ENCODE results near the gene HOXB8.

HOXB8 gene

GRCh38 chr17:48565925-48566710, 49.0 kb downstream of the HOXB8 start:
- no peak for DNase-seq
- no peak overlapping the region for H3K27ac ChIP-seq (ENCODE audit: insufficient read depth, low read length, poor library complexity, severe bottlenecking)
- no peaks in the 10 kb centered on the region for H3K4me1 ChIP-seq (ENCODE audit: control insufficient read depth, insufficient read depth, low read length, poor library complexity, severe bottlenecking)
- H3K27me3 ChIP-seq (replicated peaks; ENCODE audit: control insufficient read depth, insufficient read depth, low read length, poor library complexity, severe bottlenecking) = no peaks in the 10 kb centered on the region
- no peaks in the 10 kb centered on the region for H3K36me3 ChIP-seq (ENCODE audit: control insufficient read depth, insufficient read depth, low read length)
- no peak overlapping the region for H3K4me3 ChIP-seq (ENCODE audit: insufficient read depth, low read depth, low read length, poor library complexity, severe bottlenecking)
- H3K9me3 ChIP-seq (ENCODE audit: control insufficient read depth, low read length) = no peaks in the 10 kb centered on the region

- Histone ChIP-seq H3K9me3 (ENCODE audit: control insufficient read depth, low read length) (no peaks in the 10 kb centered on the region), H3K27me3 (replicated peaks; ENCODE audit: control insufficient read depth, insufficient read depth, low read length, poor library complexity, severe bottlenecking) (no peaks in the 10 kb centered on the region), H3K36me3 (ENCODE audit: control insufficient read depth, insufficient read depth, low read length) (no peaks in the 10 kb centered on the region), H3K4me1 (ENCODE audit: control insufficient read depth, insufficient read depth, low read length, poor library complexity, severe bottlenecking) (no peaks in the 10 kb centered on the region), H3K4me3 (ENCODE audit: insufficient read depth, low read depth, low read length, poor library complexity, severe bottlenecking) (no peak overlapping the region), H3K27ac (ENCODE audit: insufficient read depth, low read length, poor library complexity, severe bottlenecking) (no peak overlapping the region)
- DNase-seq = no peak
Observed at GRCh38 chr17:48565022-48565554, 50.0 kb downstream of the HOXB8 start.

GRCh38 chr17:48564188-48565021, 50.7 kb downstream of the HOXB8 start:
- Histone ChIP-seq H3K4me1 (ENCODE audit: control insufficient read depth, insufficient read depth, low read length, poor library complexity, severe bottlenecking) (no peaks in the 10 kb centered on the region), H3K9me3 (ENCODE audit: control insufficient read depth, low read length) (no peaks in the 10 kb centered on the region), H3K4me3 (ENCODE audit: insufficient read depth, low read depth, low read length, poor library complexity, severe bottlenecking) (no peak overlapping the region), H3K36me3 (ENCODE audit: control insufficient read depth, insufficient read depth, low read length) (no peaks in the 10 kb centered on the region), H3K27me3 (replicated peaks; ENCODE audit: control insufficient read depth, insufficient read depth, low read length, poor library complexity, severe bottlenecking) (no peaks in the 10 kb centered on the region), H3K27ac (ENCODE audit: insufficient read depth, low read length, poor library complexity, severe bottlenecking) (no peak overlapping the region)
- no peak for DNase-seq

- no peaks in the 10 kb centered on the region for H3K9me3 ChIP-seq (ENCODE audit: control insufficient read depth, low read length)
- H3K27me3 ChIP-seq (replicated peaks; ENCODE audit: control insufficient read depth, insufficient read depth, low read length, poor library complexity, severe bottlenecking) = no peaks in the 10 kb centered on the region
- no peak overlapping the region for H3K27ac ChIP-seq (ENCODE audit: insufficient read depth, low read length, poor library complexity, severe bottlenecking)
- no peaks in the 10 kb centered on the region for H3K4me1 ChIP-seq (ENCODE audit: control insufficient read depth, insufficient read depth, low read length, poor library complexity, severe bottlenecking)
- no peaks in the 10 kb centered on the region for H3K36me3 ChIP-seq (ENCODE audit: control insufficient read depth, insufficient read depth, low read length)
- H3K4me3 ChIP-seq (ENCODE audit: insufficient read depth, low read depth, low read length, poor library complexity, severe bottlenecking) = no peak overlapping the region
- DNase-seq = no peak
Observed at GRCh38 chr17:48563867-48564187, 51.3 kb downstream of the HOXB8 start.

GRCh38 chr17:48563385-48563838, 51.7 kb downstream of the HOXB8 start:
- no peaks in the 10 kb centered on the region for H3K9me3 ChIP-seq (ENCODE audit: control insufficient read depth, low read length)
- no peak for DNase-seq
- H3K27me3 ChIP-seq (replicated peaks; ENCODE audit: control insufficient read depth, insufficient read depth, low read length, poor library complexity, severe bottlenecking) = no peaks in the 10 kb centered on the region
- no peaks in the 10 kb centered on the region for H3K36me3 ChIP-seq (ENCODE audit: control insufficient read depth, insufficient read depth, low read length)
- H3K4me3 ChIP-seq (ENCODE audit: insufficient read depth, low read depth, low read length, poor library complexity, severe bottlenecking) = no peak overlapping the region
- H3K27ac ChIP-seq (ENCODE audit: insufficient read depth, low read length, poor library complexity, severe bottlenecking) = no peak overlapping the region
- no peaks in the 10 kb centered on the region for H3K4me1 ChIP-seq (ENCODE audit: control insufficient read depth, insufficient read depth, low read length, poor library complexity, severe bottlenecking)

- DNase-seq = no peak
- Histone ChIP-seq H3K9me3 (ENCODE audit: control insufficient read depth, low read length) (no peaks in the 10 kb centered on the region), H3K27ac (ENCODE audit: insufficient read depth, low read length, poor library complexity, severe bottlenecking) (no peak overlapping the region), H3K4me1 (ENCODE audit: control insufficient read depth, insufficient read depth, low read length, poor library complexity, severe bottlenecking) (no peaks in the 10 kb centered on the region), H3K4me3 (ENCODE audit: insufficient read depth, low read depth, low read length, poor library complexity, severe bottlenecking) (no peak overlapping the region), H3K27me3 (replicated peaks; ENCODE audit: control insufficient read depth, insufficient read depth, low read length, poor library complexity, severe bottlenecking) (no peaks in the 10 kb centered on the region), H3K36me3 (ENCODE audit: control insufficient read depth, insufficient read depth, low read length) (no peaks in the 10 kb centered on the region)
Observed at GRCh38 chr17:48562934-48563333, 52.2 kb downstream of the HOXB8 start.
